Measurements from ENCODE around the gene GNAT2. TPM values are rescaled to one million over a fixed set of nuclear protein-coding genes. Genes with fewer than 3 reads are reported as not detected.

Gene GNAT2
- total RNA-seq, 8 experiments from 2014 or later, result not detected

- Histone ChIP-seq H3K27ac (no peak overlapping the region), H3K4me1 (replicated peaks in 1 of 2) (peaks cover 4 to 11% of the 10 kb centered on the region in 2 donors), H3K4me3 (no peak overlapping the region)
- ATAC-seq (replicated peaks in 6 of 8), result peak; percentile 7 to 67 (median 58)
- in situ Hi-C loops (cut with MboI; ENCODE audit: low pct_unique_long_range_greater_than_20kb in 2 of 9, low sequenced_read_pairs in 9 of 9, unreplicated experiment in 9 of 9), result loop anchor here in 6 of 9 experiments (10.0 to 25.0 kb wide), 5 partner anchors 97 to 347 kb away; partner anchors contain the start of genes AHCYL1 (in 3 of the 6), EPS8L3 (in 1 of the 6) and GSTM3 (in 1 of the 6)
- WGBS, 10 experiments, result 0 to 57% (median 43%) methylated on average over 1 to 5 of the region's 5 CpGs; no CpG with 5 or more reads in 3 of the 10 experiments
These were observed 21.0 kb upstream of the GNAT2 start for GRCh38 chr1:109640285-109640865.

- no peak overlapping the region for H3K27ac ChIP-seq
- H3K4me1 ChIP-seq (replicated peaks in 1 of 2), result peaks cover 4 to 11% of the 10 kb centered on the region in 2 donors
- WGBS, 10 experiments, result 30 to 73% (median 53%) methylated on average over 1 to 3 of the region's 6 CpGs; no CpG with 5 or more reads in 5 of the 10 experiments
- peak in 5 of 8 experiments; percentile 2 to 9 (median 4) for ATAC-seq (replicated peaks in 6 of 8)
- H3K4me3 ChIP-seq, result no peak overlapping the region
- in situ Hi-C loops (cut with MboI; ENCODE audit: low pct_unique_long_range_greater_than_20kb in 2 of 9, low sequenced_read_pairs in 9 of 9, unreplicated experiment in 9 of 9), result loop anchor here in 6 of 9 experiments (10.0 to 25.0 kb wide), 5 partner anchors 97 to 347 kb away; partner anchors contain the start of genes AHCYL1 (in 3 of the 6), EPS8L3 (in 1 of the 6) and GSTM3 (in 1 of the 6)
These were observed 20.4 kb upstream of the GNAT2 start for GRCh38 chr1:109639841-109640184.

- Histone ChIP-seq H3K27ac (no peak overlapping the region), H3K4me1 (replicated peaks in 1 of 2) (peaks cover 4 to 11% of the 10 kb centered on the region in 2 donors), H3K4me3 (no peak overlapping the region)
- in situ Hi-C loops (cut with MboI; ENCODE audit: low pct_unique_long_range_greater_than_20kb in 2 of 9, low sequenced_read_pairs in 9 of 9, unreplicated experiment in 9 of 9), result loop anchor here in 3 of 9 experiments (25.0 kb wide), 3 partner anchors 98 to 348 kb away; partner anchors contain the start of genes AHCYL1 (in 2 of the 3), EPS8L3 (in 1 of the 3) and GSTM3 (in 1 of the 3)
- 14 to 90% (median 80%) methylated on average over 1 to 8 of the region's 9 CpGs; no CpG with 5 or more reads in 1 of the 10 experiments for WGBS, 10 experiments
- no peak for ATAC-seq (replicated peaks in 6 of 8)
These were observed 19.8 kb upstream of the GNAT2 start for GRCh38 chr1:109639063-109639840.

- H3K4me1 ChIP-seq (replicated peaks in 1 of 2), result peaks cover 4 to 8% of the 10 kb centered on the region in 2 donors
- WGBS, 10 experiments, result 100% methylated on average over 1 to 3 of the region's 7 CpGs; no CpG with 5 or more reads in 7 of the 10 experiments
- in situ Hi-C loops (cut with MboI; ENCODE audit: low pct_unique_long_range_greater_than_20kb in 2 of 9, low sequenced_read_pairs in 9 of 9, unreplicated experiment in 9 of 9), result loop anchor here in 3 of 9 experiments (25.0 kb wide), 3 partner anchors 100 to 350 kb away; partner anchors contain the start of genes AHCYL1 (in 2 of the 3), EPS8L3 (in 1 of the 3) and GSTM3 (in 1 of the 3)
- H3K27ac ChIP-seq, result no peak overlapping the region
- no peak for ATAC-seq (replicated peaks in 6 of 8)
- no peak overlapping the region for H3K4me3 ChIP-seq
These were observed 18.0 kb upstream of the GNAT2 start for GRCh38 chr1:109637446-109637845.

- 0 to 80% (median 67%) methylated on average over 1 to 6 of the region's 9 CpGs; no CpG with 5 or more reads in 3 of the 10 experiments for WGBS, 10 experiments
- peaks cover 4 to 8% of the 10 kb centered on the region in 2 donors for H3K4me1 ChIP-seq (replicated peaks in 1 of 2)
- no peak overlapping the region for H3K4me3 ChIP-seq
- H3K27ac ChIP-seq, result no peak overlapping the region
- ATAC-seq (replicated peaks in 6 of 8), result peak in 7 of 8 experiments; percentile 11 to 78 (median 22)
- in situ Hi-C loops (cut with MboI; ENCODE audit: low pct_unique_long_range_greater_than_20kb in 2 of 9, low sequenced_read_pairs in 9 of 9, unreplicated experiment in 9 of 9), result loop anchor here in 3 of 9 experiments (25.0 kb wide), 3 partner anchors 101 to 351 kb away; partner anchors contain the start of genes AHCYL1 (in 2 of the 3), EPS8L3 (in 1 of the 3) and GSTM3 (in 1 of the 3)
These were observed 17.0 kb upstream of the GNAT2 start for GRCh38 chr1:109636201-109636952.

GRCh38 chr1:109635862-109636200, 16.4 kb upstream of the GNAT2 start:
- 8 to 80% (median 57%) methylated on average over 1 to 2 of the region's 2 CpGs; no CpG with 5 or more reads in 3 of the 10 experiments for WGBS, 10 experiments
- in situ Hi-C loops (cut with MboI; ENCODE audit: low pct_unique_long_range_greater_than_20kb in 2 of 9, low sequenced_read_pairs in 9 of 9, unreplicated experiment in 9 of 9), result loop anchor here in 3 of 9 experiments (25.0 kb wide), 3 partner anchors 101 to 351 kb away; partner anchors contain the start of genes AHCYL1 (in 2 of the 3), EPS8L3 (in 1 of the 3) and GSTM3 (in 1 of the 3)
- no peak overlapping the region for H3K27ac ChIP-seq
- no peak for ATAC-seq (replicated peaks in 6 of 8)
- H3K4me3 ChIP-seq, result no peak overlapping the region
- H3K4me1 ChIP-seq (replicated peaks in 1 of 2), result peaks cover 4 to 8% of the 10 kb centered on the region in 2 donors

- whole genome bisulfite sequencing, 10 experiments, result 41 to 100% (median 79%) methylated on average over 1 to 7 of the region's 13 CpGs
- no peak for ATAC-seq (replicated peaks in 6 of 8)
- in situ Hi-C loops (cut with MboI; ENCODE audit: low pct_unique_long_range_greater_than_20kb in 2 of 9, low sequenced_read_pairs in 9 of 9, unreplicated experiment in 9 of 9), result loop anchor here in 3 of 9 experiments (25.0 kb wide), 3 partner anchors 102 to 352 kb away; partner anchors contain the start of genes AHCYL1 (in 2 of the 3), EPS8L3 (in 1 of the 3) and GSTM3 (in 1 of the 3)
- Histone ChIP-seq H3K4me1 (replicated peaks in 1 of 2) (peaks cover 4 to 8% of the 10 kb centered on the region in 2 donors), H3K27ac (no peak overlapping the region), H3K4me3 (no peak overlapping the region)
These were observed 15.6 kb upstream of the GNAT2 start for GRCh38 chr1:109634771-109635750.

- no peak for ATAC-seq (replicated peaks in 6 of 8)
- H3K27ac ChIP-seq, result no peak overlapping the region
- H3K4me3 ChIP-seq, result no peak overlapping the region
- 81 to 97% (median 88%) methylated on average over 1 to 6 of the region's 6 CpGs for WGBS, 10 experiments
- H3K4me1 ChIP-seq (replicated peaks in 1 of 2), result peaks cover 4 to 8% of the 10 kb centered on the region in 2 donors
- in situ Hi-C loops (cut with MboI; ENCODE audit: low pct_unique_long_range_greater_than_20kb in 2 of 9, low sequenced_read_pairs in 9 of 9, unreplicated experiment in 9 of 9), result loop anchor here in 3 of 9 experiments (25.0 kb wide), 3 partner anchors 103 to 353 kb away; partner anchors contain the start of genes AHCYL1 (in 2 of the 3), EPS8L3 (in 1 of the 3) and GSTM3 (in 1 of the 3)
These were observed 14.9 kb upstream of the GNAT2 start for GRCh38 chr1:109634292-109634691.

- Histone ChIP-seq H3K4me1 (replicated peaks in 1 of 2) (peaks cover 4 to 8% of the 10 kb centered on the region in 2 donors), H3K4me3 (no peak overlapping the region), H3K27ac (no peak overlapping the region)
- in situ Hi-C loops (cut with MboI; ENCODE audit: low pct_unique_long_range_greater_than_20kb in 2 of 9, low sequenced_read_pairs in 9 of 9, unreplicated experiment in 9 of 9), result loop anchor here in 3 of 9 experiments (25.0 kb wide), 3 partner anchors 104 to 354 kb away; partner anchors contain the start of genes AHCYL1 (in 2 of the 3), EPS8L3 (in 1 of the 3) and GSTM3 (in 1 of the 3)
- ATAC-seq (replicated peaks in 6 of 8), result peak in 5 of 8 experiments; percentile 21 to 46 (median 34)
- WGBS, 10 experiments, result 29 to 89% (median 60%) methylated on average over 1 to 5 of the region's 5 CpGs; no CpG with 5 or more reads in 3 of the 10 experiments
These were observed 13.4 kb upstream of the GNAT2 start for GRCh38 chr1:109632671-109633346.

GRCh38 chr1:109631513-109632505, 12.4 kb upstream of the GNAT2 start:
- peaks cover 4 to 8% of the 10 kb centered on the region in 2 donors for H3K4me1 ChIP-seq (replicated peaks in 1 of 2)
- in situ Hi-C loops (cut with MboI; ENCODE audit: low pct_unique_long_range_greater_than_20kb in 2 of 9, low sequenced_read_pairs in 9 of 9, unreplicated experiment in 9 of 9), result loop anchor here in 3 of 9 experiments (25.0 kb wide), 3 partner anchors 105 to 355 kb away; partner anchors contain the start of genes AHCYL1 (in 2 of the 3), EPS8L3 (in 1 of the 3) and GSTM3 (in 1 of the 3)
- ATAC-seq (replicated peaks in 6 of 8), result no peak
- H3K4me3 ChIP-seq, result no peak overlapping the region
- no peak overlapping the region for H3K27ac ChIP-seq
- WGBS, 10 experiments, result 16 to 100% (median 82%) methylated on average over 1 to 15 of the region's 16 CpGs; no CpG with 5 or more reads in 4 of the 10 experiments

Data from motor neuron (in vitro differentiated cells).